Endodermal cell (in vitro differentiated cells): ENCODE data around the gene OR4D2. TPM values are rescaled to one million over a fixed set of nuclear protein-coding genes. Genes with fewer than 3 reads are reported as not detected.
"Not testable (repeated sequence)": the region's sequence is repeated elsewhere in the genome, so short reads cannot be mapped to it uniquely, and the experiment has no call there.

Experiments used
- DNase-seq: peaks from one replicate; pipeline ENCODE4 v3.0.0-alpha.2; 2017
- H3K27ac ChIP-seq: 2 replicates; pipeline ENCODE4 v1.5.1; 2013; ENCODE audit warnings: mild to moderate bottlenecking, low read depth, low read length, moderate library complexity
- H3K27me3 ChIP-seq: 2 replicates; pipeline ENCODE4 v1.6.1; 2013; ENCODE audit warnings: mild to moderate bottlenecking, low read length, moderate library complexity; ENCODE audit not compliant: insufficient read depth, control insufficient read depth, poor library complexity, severe bottlenecking
- H3K36me3 ChIP-seq: 2 replicates; pipeline ENCODE4 v1.7.0; 2013; ENCODE audit warnings: mild to moderate bottlenecking, low read length, moderate library complexity; ENCODE audit not compliant: control insufficient read depth, insufficient read depth
- H3K4me1 ChIP-seq: one replicate; pipeline ENCODE4 v1.7.0; 2013; ENCODE audit warnings: low read length; ENCODE audit not compliant: control insufficient read depth, insufficient read depth
- H3K4me3 ChIP-seq: 2 replicates; pipeline ENCODE4 v1.5.1; 2013; ENCODE audit warnings: mild to moderate bottlenecking, low read length, moderate library complexity
- H3K9ac ChIP-seq: 2 replicates; pipeline ENCODE4 v1.6.1; 2013; ENCODE audit warnings: mild to moderate bottlenecking, low read length, moderate library complexity; ENCODE audit not compliant: poor library complexity, severe bottlenecking; ENCODE audit errors: extremely low read depth
- H3K9me3 ChIP-seq: 2 replicates; pipeline ENCODE4 v1.6.1; 2013; ENCODE audit warnings: mild to moderate bottlenecking, low read length, moderate library complexity; ENCODE audit not compliant: control insufficient read depth
- H3K27ac Mint-ChIP-seq: 2 replicates; pipeline ENCODE4 v1.8.0; 2020; ENCODE audit warnings: mixed read lengths
- H3K27me3 Mint-ChIP-seq: 2 replicates; pipeline ENCODE4 v1.8.0; 2021; ENCODE audit warnings: mild to moderate bottlenecking, mixed read lengths; ENCODE audit not compliant: insufficient read depth
- H3K36me3 Mint-ChIP-seq: 2 replicates; pipeline ENCODE4 v1.8.0; 2020; ENCODE audit warnings: low read depth, mixed read lengths
- H3K4me1 Mint-ChIP-seq: 2 replicates; pipeline ENCODE4 v1.8.0; 2020; ENCODE audit warnings: mixed read lengths
- H3K4me3 Mint-ChIP-seq: 2 replicates; pipeline ENCODE4 v1.8.0; 2020; ENCODE audit warnings: mild to moderate bottlenecking, moderate library complexity, mixed read lengths
- H3K9me3 Mint-ChIP-seq: 2 replicates; pipeline ENCODE4 v1.8.0; 2020; ENCODE audit warnings: mild to moderate bottlenecking, mixed read lengths
- CTCF ChIP-seq: fragments of 200-600 bp; sonication (generic); conservative IDR thresholded peaks from 2 replicates; pipeline ENCODE4 v1.5.0; 2021; ENCODE audit warnings: antibody characterized with exemption, mild to moderate bottlenecking
- WGBS, 2 experiments: methylation state at CpG; one replicate each; pipeline versions ENCODE4 v1.1.5 to v1.1.7; 2013; ENCODE audit warnings: missing lambda C conversion rate in 2 of 2, mixed read lengths in 1 of 2; ENCODE audit not compliant: insufficient coverage in 1 of 2, insufficient read length in 1 of 2; 5-methylcytosine and 5-hydroxymethylcytosine counted together
- total RNA-seq, 2 donors: library from RNA; stranded (reverse); fragmentation: NEBNext Ultra II Directional in 1 of 2; extraction: Animal tissue kit (Norgen Biotek cat#: 25700) in 1 of 2; gene quantifications; 2 replicates in 1 of 2; 3 replicates in 1 of 2; pipeline ENCODE4 v1.2.1, GENCODE V29; 2021

Gene OR4D2
- total RNA-seq, 2 donors from 2014 or later: not detected

DNA sequence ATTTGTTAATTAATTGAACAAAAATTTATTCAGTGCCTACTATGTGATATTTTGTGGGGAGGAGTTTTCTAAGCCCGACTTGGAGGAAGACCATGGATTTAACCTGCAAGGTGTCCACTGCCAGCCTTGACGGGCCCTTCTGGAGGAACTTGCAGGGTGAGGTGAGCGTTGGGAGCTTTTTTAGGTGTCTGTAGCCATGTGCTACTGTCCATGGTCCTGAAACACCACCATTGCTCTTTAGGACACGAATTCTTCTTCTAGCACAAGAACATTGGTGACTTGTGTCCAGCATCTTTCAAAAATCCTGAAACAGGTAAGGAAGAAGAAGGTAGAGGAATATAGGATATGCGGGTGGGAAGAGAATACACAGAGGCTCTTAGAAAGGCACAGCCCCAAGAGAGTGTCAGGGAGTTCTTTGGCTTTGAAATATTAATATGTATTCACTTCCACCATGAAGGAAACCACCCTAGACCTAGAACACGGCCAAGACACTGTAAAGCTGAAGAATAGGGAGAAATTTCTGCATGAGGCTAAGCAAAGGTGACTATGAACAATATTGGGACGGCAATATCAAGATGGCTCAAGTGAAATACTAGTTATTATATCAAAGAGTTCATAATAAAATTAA, 46.5 kb upstream of the OR4D2 start:
- WGBS, 2 experiments: 29 to 33% methylated on average over 1 to 7 of the region's 7 CpGs
- H3K9me3 Mint-ChIP-seq: no peaks in the 10 kb centered on the region
- no peaks in the 10 kb centered on the region for H3K36me3 ChIP-seq
- H3K27me3 ChIP-seq: peaks cover 32% of the 10 kb centered on the region
- DNase-seq: peak; percentile 92
- H3K27ac Mint-ChIP-seq: no peak overlapping the region
- H3K4me1 Mint-ChIP-seq: no peaks in the 10 kb centered on the region
- H3K9ac ChIP-seq: no peak overlapping the region
- H3K27ac ChIP-seq: no peak overlapping the region
- H3K27me3 Mint-ChIP-seq: peaks cover 27% of the 10 kb centered on the region
- H3K4me3 ChIP-seq: no peak overlapping the region
- no peak for TF ChIP-seq CTCF
- H3K36me3 Mint-ChIP-seq: no peaks in the 10 kb centered on the region
- H3K4me3 Mint-ChIP-seq: no peak overlapping the region
- H3K9me3 ChIP-seq: no peaks in the 10 kb centered on the region
- no peaks in the 10 kb centered on the region for H3K4me1 ChIP-seq

- Histone ChIP-seq H3K4me3 (no peak overlapping the region), H3K9me3 (no peaks in the 10 kb centered on the region), H3K27ac (no peak overlapping the region), H3K36me3 (no peaks in the 10 kb centered on the region), H3K27me3 (peaks cover 36% of the 10 kb centered on the region), H3K9ac (no peak overlapping the region), H3K4me1 (no peaks in the 10 kb centered on the region)
- 32 to 41% methylated on average over 5 of the region's 5 CpGs for WGBS, 2 experiments
- DNase-seq: peak; percentile 75
- Mint-ChIP-seq H3K36me3 (no peaks in the 10 kb centered on the region), H3K27ac (no peak overlapping the region), H3K9me3 (no peaks in the 10 kb centered on the region), H3K4me1 (no peaks in the 10 kb centered on the region), H3K27me3 (peaks cover 27% of the 10 kb centered on the region), H3K4me3 (no peak overlapping the region)
- peak; percentile 76 for TF ChIP-seq CTCF
Observed at GRCh38 chr17:58121925-58122324, 44.9 kb upstream of the OR4D2 start.

- WGBS, 2 experiments: 52 to 63% methylated on average over 1 of the region's 1 CpG
- Mint-ChIP-seq H3K4me3 (no peak overlapping the region), H3K27ac (no peak overlapping the region), H3K9me3 (no peaks in the 10 kb centered on the region), H3K4me1 (no peaks in the 10 kb centered on the region), H3K36me3 (no peaks in the 10 kb centered on the region), H3K27me3 (peaks cover 53% of the 10 kb centered on the region)
- Histone ChIP-seq H3K4me3 (no peak overlapping the region), H3K4me1 (no peaks in the 10 kb centered on the region), H3K27ac (no peak overlapping the region), H3K9ac (no peak overlapping the region), H3K36me3 (no peaks in the 10 kb centered on the region), H3K27me3 (peaks cover 55% of the 10 kb centered on the region), H3K9me3 (no peaks in the 10 kb centered on the region)
- TF ChIP-seq CTCF: no peak
- DNase-seq: no peak
Observed at GRCh38 chr17:58127846-58128245, 38.9 kb upstream of the OR4D2 start.

GRCh38 chr17:58132697-58133096, 34.1 kb upstream of the OR4D2 start:
- not testable (repeated sequence) for H3K4me1 Mint-ChIP-seq, H3K27ac Mint-ChIP-seq, H3K36me3 Mint-ChIP-seq, H3K9ac ChIP-seq, H3K9me3 ChIP-seq, H3K27ac ChIP-seq, H3K4me3 ChIP-seq, H3K4me3 Mint-ChIP-seq, H3K4me1 ChIP-seq, DNase-seq, H3K36me3 ChIP-seq, H3K9me3 Mint-ChIP-seq
- 80 to 84% methylated on average over 1 to 4 of the region's 5 CpGs for WGBS, 2 experiments
- peaks cover 58% of the 10 kb centered on the region for H3K27me3 Mint-ChIP-seq
- H3K27me3 ChIP-seq: peaks cover 65% of the 10 kb centered on the region
